ENCODE data around the gene NMNAT2. TPM values are rescaled to one million over a fixed set of nuclear protein-coding genes. Genes with fewer than 3 reads are reported as not detected.

NMNAT2 gene
- total and polyA plus RNA-seq, 7 donors = under 0.01 to 5.5 (median 3.6) TPM

GRCh38 chr1:183339556-183340167 is 78.5 kb downstream of the NMNAT2 start:
- Histone ChIP-seq H3K27ac (no peak overlapping the region), H3K9me3 (no peaks in the 10 kb centered on the region), H3K36me3 (no peaks in the 10 kb centered on the region), H3K4me3 (no peak overlapping the region), H3K4me1 (no peaks in the 10 kb centered on the region), H3K27me3 (no peaks in the 10 kb centered on the region)
- TF ChIP-seq POLR2A (IDR thresholded peaks at IDR 0.05) = no peak
- TF ChIP-seq CTCF (IDR thresholded peaks at IDR 0.05) = no peak
- no peak for TF ChIP-seq POLR2AphosphoS5 (IDR thresholded peaks at IDR 0.05)
- no peak for TF ChIP-seq EP300 (IDR thresholded peaks at IDR 0.05)
- intact Hi-C loops (cut with DNase I) = no loop called here
- 71 to 82% methylated on average over 4 of the region's 4 CpGs for WGBS, 2 donors
- no peak for DNase-seq

DNA sequence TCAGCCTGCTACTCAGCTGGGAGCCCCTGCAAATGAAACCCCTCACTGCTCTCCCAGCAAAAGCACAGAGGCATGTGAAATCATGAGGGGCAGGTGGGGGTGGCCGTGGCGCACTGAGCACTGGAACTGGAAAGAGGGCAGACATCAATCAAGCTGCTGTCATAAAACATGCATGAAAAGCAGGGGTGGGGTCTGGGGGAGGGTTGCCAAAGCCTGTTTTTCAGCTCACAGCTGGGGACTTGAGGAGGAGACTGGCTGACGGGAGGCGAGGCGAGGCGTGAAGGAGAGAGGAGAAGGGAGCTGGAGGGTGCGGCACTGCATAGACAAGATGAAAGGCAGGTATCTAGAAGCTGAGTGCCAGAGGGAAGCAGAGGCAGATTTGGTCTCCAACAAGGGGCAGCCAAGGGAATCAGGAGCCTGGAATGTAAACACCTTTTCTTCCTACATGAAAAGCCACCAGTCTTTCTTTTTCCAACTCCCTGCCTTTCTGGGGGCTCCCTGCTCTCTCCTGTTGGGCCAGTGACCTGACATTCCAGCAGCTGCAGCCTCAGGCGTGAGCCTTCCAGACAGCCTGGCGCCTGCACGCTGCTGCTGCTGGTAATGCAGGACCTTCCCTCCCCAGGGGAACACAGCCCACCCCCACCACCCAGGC is 87.0 kb downstream of the NMNAT2 start:
- H3K27me3 ChIP-seq = no peaks in the 10 kb centered on the region
- TF ChIP-seq POLR2AphosphoS5 (IDR thresholded peaks at IDR 0.05) (no peak), EP300 (IDR thresholded peaks at IDR 0.05) (no peak)
- H3K4me3 ChIP-seq = no peak overlapping the region
- no peaks in the 10 kb centered on the region for H3K36me3 ChIP-seq
- peak overlapping the region; percentile 67 to 92 (median 83) for H3K27ac ChIP-seq
- DNase-seq = no peak
- WGBS, 2 donors = 10 to 26% methylated on average over 10 of the region's 10 CpGs
- no peaks in the 10 kb centered on the region for H3K9me3 ChIP-seq
- intact Hi-C loops (cut with DNase I) = no loop called here
- peaks cover 0 to 53% (median 50%) of the 10 kb centered on the region in 4 donors for H3K4me1 ChIP-seq

- peak overlapping the region in 3 of 4 donors; percentile 77 to 92 (median 89) for H3K27ac ChIP-seq
- no peaks in the 10 kb centered on the region for H3K9me3 ChIP-seq
- no peak for DNase-seq
- no peak overlapping the region for H3K4me3 ChIP-seq
- H3K36me3 ChIP-seq = no peaks in the 10 kb centered on the region
- WGBS, 2 donors = 74 to 89% methylated on average over 4 of the region's 4 CpGs
- H3K4me1 ChIP-seq = peaks cover 0 to 53% (median 50%) of the 10 kb centered on the region in 4 donors
- H3K27me3 ChIP-seq = no peaks in the 10 kb centered on the region
- TF ChIP-seq EP300 (IDR thresholded peaks at IDR 0.05) = no peak
- TF ChIP-seq POLR2AphosphoS5 (IDR thresholded peaks at IDR 0.05) = no peak
- no peak for TF ChIP-seq POLR2A (IDR thresholded peaks at IDR 0.05)
- intact Hi-C loops (cut with DNase I) = no loop called here
Observed at GRCh38 chr1:183330335-183330734, 87.8 kb downstream of the NMNAT2 start.

GRCh38 chr1:183328371-183328770 is 89.8 kb downstream of the NMNAT2 start:
- Histone ChIP-seq H3K9me3 (no peaks in the 10 kb centered on the region), H3K4me3 (no peak overlapping the region), H3K36me3 (no peaks in the 10 kb centered on the region), H3K27ac (peak overlapping the region; percentile 77 to 92 (median 88)), H3K27me3 (no peaks in the 10 kb centered on the region), H3K4me1 (peaks cover 0 to 53% (median 50%) of the 10 kb centered on the region in 4 donors)
- intact Hi-C loops (cut with DNase I) = loop anchor here (5.0 kb wide), 1 partner anchor 144 kb away; the partner anchor contains the start of gene SMG7
- WGBS, 2 donors = 81 to 95% methylated on average over 1 of the region's 1 CpG
- DNase-seq = no peak
- TF ChIP-seq POLR2A (IDR thresholded peaks at IDR 0.05) (no peak), CTCF (IDR thresholded peaks at IDR 0.05) (no peak), POLR2AphosphoS5 (IDR thresholded peaks at IDR 0.05) (no peak), EP300 (IDR thresholded peaks at IDR 0.05) (no peak)

DNA sequence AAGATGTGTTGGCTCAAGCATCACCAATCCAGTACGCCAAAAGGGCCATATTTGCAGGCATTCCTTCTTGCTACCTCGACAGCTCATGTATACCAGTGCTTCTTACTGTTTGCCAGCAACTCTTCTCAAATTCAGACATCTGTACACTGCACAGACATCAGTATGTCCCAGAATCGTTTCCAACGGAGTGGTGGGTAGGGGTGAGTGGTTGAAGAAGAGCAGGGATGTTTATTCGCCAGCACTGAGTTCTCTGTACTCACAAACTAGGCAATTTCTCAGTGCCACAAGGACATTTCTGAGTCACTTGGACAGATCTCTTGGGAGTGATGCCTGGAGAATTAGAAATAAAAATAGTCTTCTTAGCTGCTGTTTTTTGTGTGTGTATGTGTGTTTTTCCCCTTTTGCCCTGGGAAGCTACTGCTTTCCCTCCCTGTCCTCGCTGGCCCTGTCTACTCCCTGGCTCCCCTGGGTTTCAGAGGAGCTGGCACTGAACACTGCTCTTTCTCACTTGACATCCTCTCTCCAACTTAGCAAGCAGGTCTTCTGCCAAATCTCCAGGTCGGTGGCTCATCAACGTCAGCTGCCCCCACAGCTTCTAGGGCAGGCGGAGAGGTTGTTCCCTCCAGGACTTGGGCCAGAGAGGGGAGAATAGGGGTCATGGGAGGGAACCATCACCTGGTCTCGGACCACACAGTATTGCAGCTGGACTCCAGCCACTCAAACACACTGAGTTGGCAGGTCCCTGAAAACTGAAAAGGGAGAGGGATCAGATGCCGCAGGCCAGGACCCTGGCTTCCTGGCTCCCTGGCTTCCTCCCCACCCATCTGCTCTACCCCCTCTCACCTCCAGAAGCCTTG is 90.5 kb downstream of the NMNAT2 start:
- no peaks in the 10 kb centered on the region for H3K36me3 ChIP-seq
- no peak overlapping the region for H3K4me3 ChIP-seq
- intact Hi-C loops (cut with DNase I) = loop anchor here (5.0 kb wide), 1 partner anchor 145 kb away; the partner anchor contains the start of gene SMG7
- TF ChIP-seq EP300 (IDR thresholded peaks at IDR 0.05) (peak in 3 of 4 donors; percentile 65 to 80 (median 69)), POLR2AphosphoS5 (IDR thresholded peaks at IDR 0.05) (peak; percentile 74 to 95 (median 90)), POLR2A (IDR thresholded peaks at IDR 0.05) (no peak)
- no peaks in the 10 kb centered on the region for H3K27me3 ChIP-seq
- no peaks in the 10 kb centered on the region for H3K9me3 ChIP-seq
- DNase-seq = peak; percentile 84
- H3K27ac ChIP-seq = peak overlapping the region; percentile 77 to 92 (median 88)
- H3K4me1 ChIP-seq = peaks cover 0 to 52% (median 50%) of the 10 kb centered on the region in 4 donors
- 80 to 86% methylated on average over 11 of the region's 11 CpGs for WGBS, 2 donors
